Activated CD4-positive, CD25-positive, alpha-beta regulatory T cell (primary cell): Measurements from ENCODE around the gene AKAP10.
"Not testable (repeated sequence)": the region's sequence is repeated elsewhere in the genome, so short reads cannot be mapped to it uniquely, and the experiment has no call there.

Experiments
- DNase-seq, 4 experiments: peaks; one replicate each; lab custom pipeline; 2025; lab: John Stamatoyannopoulos, UW

The AKAP10 gene

DNA sequence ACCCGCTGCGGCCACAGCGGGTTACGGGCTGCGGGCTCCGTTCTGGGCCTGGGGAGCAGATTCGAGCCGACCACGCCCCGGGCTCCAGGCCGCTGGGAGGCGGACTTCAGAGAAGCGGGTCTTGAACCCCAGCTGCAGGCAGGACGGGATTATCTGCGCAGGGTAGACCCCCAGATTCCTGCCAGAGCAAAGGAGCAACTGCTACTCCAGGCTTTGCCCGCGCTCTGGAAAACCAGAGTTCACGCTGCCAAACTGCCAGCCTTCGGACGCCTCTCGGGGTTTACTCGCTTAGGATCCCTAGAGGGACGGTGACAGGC is 109.6 kb downstream of the AKAP10 start:
- DNase-seq: no peak

DNA sequence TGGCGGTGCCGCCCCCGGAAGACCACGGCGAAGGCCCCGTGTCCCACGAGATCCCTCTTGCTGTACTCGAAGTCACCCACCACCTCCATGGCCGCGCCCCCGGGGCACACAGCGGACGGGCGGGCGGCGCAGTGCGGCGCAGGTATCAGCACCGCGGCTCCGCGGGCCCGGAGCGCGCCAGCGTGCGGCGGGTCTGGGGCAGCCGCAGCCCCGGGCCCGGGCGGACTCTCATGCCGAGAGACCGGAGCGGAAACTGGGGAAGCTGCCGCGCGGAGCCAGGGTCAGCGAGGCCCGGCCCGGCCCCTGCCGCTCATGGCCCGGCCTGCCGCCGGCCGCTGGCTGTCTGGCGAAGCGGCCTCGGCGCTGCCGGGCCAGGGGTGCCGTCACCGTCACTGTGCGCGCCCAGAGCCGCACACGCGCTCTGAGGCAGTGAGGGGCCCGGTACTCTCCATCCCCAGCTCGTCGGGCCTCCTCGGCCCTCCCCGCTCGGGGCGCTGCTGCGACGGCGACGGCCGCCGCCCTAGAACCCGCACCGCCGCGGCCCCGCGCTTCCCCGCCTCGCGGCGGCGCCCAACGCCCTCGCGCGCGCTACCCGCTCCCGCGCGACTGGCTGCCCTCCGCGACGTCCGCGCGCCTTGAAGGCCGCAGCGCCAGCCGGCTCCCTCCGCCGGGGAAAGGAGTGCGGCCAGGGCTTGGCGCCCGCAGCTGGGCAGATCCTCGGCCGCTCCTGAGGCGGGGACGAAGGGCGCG is 110.1 kb downstream of the AKAP10 start, which contains the start of gene ULK2:
Gene ULK2 (minus strand): TSS at position 608 of the 750 bp plus-strand sequence. CDS start 519 bp downstream, at position 89.
- peak in 1 of 4 experiments; percentile 11 for DNase-seq

- no peak for DNase-seq
These were observed 110.6 kb downstream of the AKAP10 start for GRCh38 chr17:19867079-19867328.

GRCh38 chr17:19865021-19865420 is 112.6 kb downstream of the AKAP10 start:
- DNase-seq: no peak

DNA sequence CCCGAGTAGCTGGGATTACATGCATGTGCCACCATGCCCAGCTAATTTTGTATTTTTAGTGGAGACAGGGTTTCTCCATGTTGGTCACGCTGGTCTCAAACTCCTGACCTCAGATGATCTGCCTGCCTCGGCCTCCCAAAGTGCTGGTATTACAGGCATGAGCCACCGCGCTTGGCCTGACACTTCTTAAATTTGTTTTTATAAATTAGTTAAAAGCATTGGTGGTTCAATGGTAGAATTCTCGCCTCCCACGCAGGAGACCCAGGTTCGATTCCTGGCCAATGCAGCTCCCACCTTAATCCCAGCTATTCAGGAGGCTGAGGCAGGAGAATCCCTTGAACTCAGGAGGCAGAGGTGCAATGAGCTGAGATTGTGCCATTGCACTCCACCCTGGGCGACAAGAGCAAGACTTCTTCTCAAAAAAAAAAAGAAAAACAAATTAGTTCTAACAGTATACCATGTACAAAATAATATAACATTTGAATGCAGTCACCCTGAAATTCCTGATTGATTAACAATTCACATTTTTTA is 116.9 kb downstream of the AKAP10 start:
- not testable (repeated sequence) for DNase-seq

- no peak for DNase-seq
These were observed 120.0 kb downstream of the AKAP10 start for GRCh38 chr17:19857640-19858039.
